DND-41 (cell line): ENCODE results near the gene IL1RN.

Experiments
- CTCF ChIP-seq: IDR thresholded peaks from 2 replicates; pipeline ENCODE4 v1.5.1; 2012; ENCODE audit warnings: borderline replicate concordance, low read length, moderate library complexity, mild to moderate bottlenecking; ENCODE audit not compliant: poor library complexity, severe bottlenecking; ENCODE audit errors: extremely low read depth
- EZH2 ChIP-seq: IDR thresholded peaks from 3 replicates; pipeline ENCODE4 v1.6.1; 2012; ENCODE audit warnings: borderline replicate concordance, low read depth, mild to moderate bottlenecking, moderate library complexity, low read length, inconsistent platforms; ENCODE audit not compliant: severe bottlenecking

- TF ChIP-seq CTCF (no peak), EZH2 (no peak)
Measured at GRCh38 chr2:113131352-113132185, 4.2 kb downstream of the IL1RN start.
